Islet of Langerhans (tissue), 1 donor: ENCODE results near the gene LASP1NB.

ENCODE experiments used
- FAIRE-seq: peaks from one replicate; lab custom pipeline; 2011; peaks lifted over from hg19 to GRCh38; lab: Jason Lieb, UNC

Gene LASP1NB

DNA sequence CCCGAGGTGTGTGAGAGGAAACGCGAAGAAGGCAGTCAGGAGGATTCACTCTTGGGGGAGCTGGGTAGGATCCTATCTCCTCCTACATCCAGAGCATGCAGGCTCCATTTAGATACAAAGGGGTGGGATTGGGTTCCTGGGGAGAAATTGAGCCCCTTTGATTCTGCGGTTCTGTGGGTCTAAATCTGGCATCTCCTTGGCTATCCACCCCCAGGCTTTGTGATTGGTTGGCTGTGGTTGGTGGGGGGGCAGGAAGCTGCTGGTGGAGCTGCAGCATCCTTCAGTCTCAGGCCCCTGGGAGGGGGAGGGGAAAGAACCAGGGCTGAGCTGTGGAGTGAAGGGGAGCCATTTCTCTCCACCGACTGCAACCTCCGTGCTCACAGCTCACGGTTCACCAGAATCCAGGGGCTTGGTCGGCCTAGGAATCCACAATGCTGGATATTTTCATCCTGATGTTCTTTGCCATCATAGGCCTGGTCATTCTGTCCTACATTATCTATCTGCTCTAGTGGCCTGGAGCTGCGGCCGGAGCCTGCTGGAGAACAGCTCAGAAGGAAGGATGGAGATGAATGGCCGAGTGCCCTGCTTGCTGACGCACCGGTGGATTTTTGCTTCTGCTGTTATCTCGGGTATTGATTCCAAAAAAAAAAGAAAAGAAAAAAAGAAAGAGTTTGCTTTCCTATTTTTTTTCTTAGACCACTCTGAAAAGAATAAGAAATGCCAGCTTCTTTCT is at the start of gene LASP1NB:
LASP1NB (plus strand) TSS at position 352 of the 733 bp plus-strand sequence.
- FAIRE-seq, result no peak

DNA sequence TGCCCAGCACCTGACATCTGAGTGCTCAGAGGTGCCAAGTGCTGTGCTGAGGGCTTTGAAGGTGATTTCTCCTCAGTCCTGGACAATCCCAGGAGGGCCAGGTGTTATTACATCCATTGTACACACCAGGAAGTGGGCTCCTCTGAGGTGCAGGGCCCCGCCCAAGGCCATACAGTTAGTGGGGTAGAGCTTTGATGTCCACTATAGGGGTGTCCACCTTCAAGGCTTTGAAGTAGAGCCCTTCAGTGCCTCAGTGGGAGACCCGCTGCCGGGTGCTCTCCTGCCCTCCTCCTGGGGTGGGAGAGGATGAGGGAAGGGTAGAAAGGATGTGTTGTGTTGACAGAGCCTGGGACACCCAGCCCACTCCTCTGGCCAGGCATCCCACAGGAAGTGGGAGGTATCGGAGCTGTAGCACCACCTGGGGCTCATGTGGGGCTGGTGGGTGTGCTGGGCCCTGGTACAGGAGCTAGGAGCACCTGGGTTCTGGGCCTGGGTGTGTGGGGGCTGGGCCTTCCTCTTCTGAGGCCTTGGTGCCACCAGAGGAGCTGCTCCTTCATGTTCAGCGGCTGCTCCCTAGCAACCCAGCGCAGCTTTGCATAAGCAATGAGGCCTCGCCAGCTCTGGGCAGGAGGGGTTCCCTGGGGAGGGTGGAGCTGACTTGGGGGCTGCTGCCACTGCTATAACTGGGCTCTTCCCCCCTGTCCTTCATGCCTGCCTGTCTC is 48.1 kb upstream of the LASP1NB start:
- no peak for FAIRE-seq

DNA sequence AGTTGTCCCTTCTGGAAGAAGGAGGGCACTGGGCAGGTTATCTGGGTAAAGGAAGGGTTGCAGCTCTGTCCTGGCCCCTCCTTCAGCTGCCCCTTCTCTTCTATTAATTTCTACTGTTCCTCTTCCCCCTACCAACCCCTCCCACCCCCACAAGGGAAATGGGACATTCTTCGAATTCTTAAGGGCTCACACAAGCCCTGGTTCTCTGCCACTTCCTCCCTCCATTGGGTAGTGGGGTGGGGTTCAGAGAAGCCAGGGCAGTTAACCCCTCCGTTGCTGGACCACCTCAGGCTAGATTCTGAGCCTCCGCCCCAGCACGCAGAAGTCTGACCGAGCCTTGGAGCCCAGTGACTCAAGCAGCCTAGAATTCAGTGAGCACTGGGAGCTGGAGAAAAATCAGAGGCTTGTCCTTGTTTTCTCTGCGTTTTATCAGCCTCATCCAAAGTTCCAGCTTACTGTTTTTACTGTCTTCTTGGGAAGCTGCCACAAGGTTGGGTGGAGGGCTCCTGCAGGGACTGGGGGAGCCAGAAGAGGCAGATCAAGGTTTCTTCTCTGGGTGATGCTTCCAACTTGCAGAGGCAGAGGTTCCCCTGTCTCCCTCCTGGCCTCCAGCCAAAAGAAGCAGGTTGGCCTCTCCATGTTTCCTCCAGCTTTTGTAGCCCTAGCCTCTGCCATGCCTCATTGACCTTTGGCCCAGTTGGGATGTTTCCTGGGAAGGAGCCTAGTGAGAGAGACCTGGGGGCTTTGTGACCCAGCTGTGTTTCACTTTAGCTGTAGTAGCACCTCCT is 45.3 kb upstream of the LASP1NB start:
- no peak for FAIRE-seq

DNA sequence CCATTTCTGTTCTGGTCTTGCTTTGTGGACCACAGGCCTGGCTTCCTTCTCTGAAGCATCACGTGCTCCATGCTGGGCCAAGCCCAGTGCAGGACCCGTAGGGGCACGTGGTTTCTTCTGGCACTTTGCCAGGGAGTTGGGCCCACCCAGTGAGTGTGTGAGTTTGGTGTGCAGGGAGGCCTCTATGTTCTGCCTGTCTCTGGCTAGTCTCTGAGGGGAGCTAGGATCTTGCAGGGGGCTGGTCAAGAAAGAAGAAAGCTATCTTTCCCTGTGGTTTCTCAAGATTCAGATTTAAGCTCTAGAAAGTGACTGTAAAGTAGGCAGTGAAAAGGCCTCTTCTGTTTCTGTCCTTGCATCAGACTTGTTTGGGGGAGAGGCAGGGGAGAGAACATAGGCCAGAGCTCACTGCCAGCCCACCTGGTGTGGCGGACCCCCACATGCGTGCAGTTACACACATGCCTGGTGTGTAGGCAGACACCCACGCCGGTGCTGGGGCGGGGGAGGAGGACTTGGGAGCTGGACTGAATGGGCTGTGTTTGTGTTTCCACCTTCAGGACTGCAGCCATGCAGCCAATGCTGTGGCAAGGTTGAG is 43.7 kb upstream of the LASP1NB start:
- FAIRE-seq, result no peak

DNA sequence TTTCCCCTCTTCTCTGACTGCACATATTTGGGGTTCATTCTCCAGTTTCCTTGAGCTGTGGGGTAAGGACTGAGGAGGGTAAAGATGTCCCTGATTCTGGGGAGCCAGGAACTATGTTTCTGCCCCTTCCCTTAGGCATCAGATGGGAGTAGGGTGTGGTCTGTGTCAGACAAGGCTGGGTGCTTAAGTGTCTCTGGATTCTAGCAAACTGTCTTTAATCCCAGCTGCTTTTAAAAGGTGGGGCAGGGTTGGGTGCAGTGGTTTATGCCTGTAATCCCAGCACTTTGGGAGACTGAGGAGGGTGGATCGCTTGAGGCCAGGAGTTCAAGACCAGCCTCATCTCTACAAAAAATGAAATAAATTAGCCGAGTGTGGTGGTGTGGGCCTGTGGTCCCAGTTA is 42.5 kb upstream of the LASP1NB start:
- no peak for FAIRE-seq

DNA sequence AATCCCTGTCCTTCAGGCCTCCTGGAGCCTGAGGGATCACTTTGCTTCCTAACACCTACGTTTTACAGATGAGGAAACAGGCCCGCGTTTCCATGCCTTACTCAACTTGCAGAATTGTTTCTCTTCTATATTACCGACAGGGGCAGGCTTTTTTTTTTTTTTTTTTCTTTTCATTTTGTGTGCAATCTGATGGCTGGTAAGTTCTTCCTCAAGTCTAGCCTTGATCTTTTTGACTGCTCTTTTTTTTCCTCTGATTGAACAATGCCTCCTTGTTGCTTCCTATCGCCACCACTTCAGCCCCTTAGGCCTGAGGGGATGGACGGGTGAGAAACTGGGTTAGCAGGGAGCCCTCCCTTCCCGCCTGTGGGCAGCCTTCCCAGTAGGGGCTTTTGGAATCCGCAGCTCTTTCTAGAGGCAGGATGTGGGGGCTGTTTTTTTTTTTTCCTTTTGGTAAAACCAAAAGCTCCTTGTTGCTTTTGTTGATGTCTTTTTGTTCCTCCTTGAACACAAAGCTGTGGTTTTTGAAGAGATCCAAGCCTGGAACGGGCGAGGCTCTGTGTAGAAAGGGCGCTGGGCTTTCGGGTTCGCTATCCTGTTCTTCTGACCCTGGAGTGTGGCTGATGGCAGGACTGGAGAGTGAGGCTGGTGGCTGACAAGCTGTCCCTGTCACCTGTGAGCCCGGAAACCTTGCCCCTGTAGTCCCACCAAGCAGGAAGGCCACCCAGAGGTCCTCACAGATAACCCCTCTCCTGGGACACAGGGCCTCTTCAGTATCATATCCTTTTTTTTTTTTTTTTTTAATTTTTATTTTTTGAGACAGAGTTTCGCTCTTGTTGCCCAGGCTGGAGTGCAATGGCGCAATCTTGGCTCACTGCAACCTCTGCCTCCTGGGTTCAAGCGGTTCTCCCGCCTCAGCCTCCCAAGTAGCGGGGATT is 41.6 kb upstream of the LASP1NB start:
- no peak for FAIRE-seq

DNA sequence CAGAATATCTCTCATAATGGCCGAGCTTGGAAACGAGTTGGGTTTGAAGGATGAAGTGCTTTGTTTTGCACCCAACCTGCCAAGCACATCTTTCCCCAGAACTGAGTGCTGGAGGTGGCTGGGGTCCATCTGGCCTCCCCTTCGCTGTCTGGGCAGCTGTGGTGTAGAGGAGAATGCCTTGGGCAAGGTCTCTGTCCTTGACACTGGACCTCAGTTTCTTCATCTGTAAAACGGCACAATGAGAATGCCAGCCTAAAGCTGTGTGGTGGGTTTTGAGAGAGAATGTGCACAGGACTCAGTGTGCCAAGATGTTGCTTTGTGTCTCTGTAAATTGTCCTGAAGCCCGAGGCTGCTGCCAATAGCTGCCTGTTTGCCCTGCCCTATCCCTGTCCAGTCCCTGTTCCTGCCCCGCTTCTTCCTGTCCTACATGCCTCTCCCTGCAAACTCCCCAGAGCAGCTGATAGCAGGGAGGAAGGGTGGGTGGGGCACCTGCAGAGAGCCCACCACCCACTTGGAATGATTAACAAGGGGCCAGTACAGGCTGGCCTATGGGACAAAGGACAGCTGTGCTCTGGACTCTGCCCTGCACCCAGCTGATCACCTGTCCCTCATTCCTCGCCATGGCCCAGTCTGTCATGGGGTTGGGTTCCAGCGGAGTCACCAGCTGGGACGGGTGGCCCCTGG is 40.2 kb upstream of the LASP1NB start:
- FAIRE-seq, result no peak

DNA sequence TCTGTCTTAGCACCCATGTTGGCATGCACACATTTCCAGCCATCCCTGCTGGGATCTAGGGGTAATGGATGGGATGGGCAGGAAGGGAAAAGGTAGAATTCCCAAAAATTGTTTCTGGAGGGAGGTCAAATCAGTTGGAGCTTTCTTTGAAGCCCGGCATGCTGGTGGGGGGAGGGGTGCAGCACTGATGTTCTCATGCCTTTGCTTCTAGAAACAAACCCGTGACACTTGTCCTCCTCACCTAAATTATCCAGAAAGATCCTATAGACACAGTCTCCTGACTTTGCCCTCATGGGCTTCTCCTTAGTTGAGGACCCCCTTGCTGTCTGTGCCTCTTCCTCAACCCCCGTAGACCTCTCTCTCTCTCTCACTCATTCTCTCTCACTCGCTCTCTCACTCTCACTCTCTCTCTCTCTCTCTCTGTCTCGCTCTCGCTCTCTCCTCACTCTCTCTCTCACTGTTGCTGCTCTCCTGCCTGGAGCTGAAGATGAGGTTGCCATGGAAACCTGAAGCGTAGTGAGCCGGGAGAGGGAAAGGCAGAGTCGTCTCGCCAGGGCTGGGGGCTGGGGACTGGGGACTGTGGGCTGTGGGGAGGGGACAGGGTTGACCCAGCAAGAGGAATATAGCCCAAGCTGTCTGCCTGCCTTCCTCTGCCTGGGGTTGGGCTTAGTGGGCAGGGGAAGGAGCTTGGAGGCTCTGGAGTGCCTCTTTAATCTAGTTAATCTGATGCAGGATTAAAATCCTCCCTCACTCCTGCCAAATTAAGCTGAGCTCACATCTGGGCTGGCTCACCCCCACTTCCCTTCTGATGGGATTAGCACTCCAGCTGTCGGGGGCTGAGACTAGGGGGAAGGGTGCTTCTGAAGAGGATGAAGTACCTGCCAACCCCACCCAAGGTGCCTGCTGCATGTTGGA is 39.4 kb upstream of the LASP1NB start:
- FAIRE-seq, result no peak

DNA sequence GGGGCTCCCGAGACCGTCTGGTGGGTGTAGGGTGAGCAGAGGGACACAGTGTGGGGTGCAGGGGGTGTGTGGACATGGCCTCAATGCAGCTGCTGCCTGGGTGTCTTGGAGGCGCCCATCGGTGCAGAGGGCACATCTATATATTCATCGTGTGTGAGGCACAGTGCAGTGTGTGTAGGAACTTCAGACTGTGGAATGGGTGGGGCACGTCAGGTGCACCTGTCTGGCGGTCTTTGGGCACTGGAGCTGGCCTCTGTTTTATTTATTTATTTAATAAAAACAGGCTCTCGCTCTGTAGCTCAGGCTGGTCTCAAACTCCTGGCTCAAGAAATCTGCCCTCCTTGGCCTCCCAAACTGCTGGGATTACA is 38.8 kb upstream of the LASP1NB start:
- FAIRE-seq, result no peak

DNA sequence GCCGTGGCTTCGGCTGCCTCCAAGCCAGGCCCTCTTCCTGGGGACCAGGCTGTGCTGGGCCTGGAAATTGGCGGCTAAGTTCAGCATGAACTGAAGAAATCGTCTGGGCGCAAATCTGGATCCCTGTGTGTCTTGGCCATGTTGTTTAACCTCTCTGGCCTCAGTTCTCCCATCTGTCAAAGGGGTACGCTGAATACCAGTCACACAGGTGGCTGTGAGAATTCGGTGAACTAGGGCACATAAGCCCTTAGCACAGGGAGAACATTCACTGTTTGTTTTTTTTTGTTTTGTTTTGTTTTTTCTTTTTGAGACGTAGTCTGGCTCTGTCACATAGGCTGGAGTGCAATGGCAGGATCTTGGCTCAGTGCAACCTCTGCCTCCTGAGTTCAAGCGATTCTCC is 36.6 kb upstream of the LASP1NB start:
- FAIRE-seq, result no peak

DNA sequence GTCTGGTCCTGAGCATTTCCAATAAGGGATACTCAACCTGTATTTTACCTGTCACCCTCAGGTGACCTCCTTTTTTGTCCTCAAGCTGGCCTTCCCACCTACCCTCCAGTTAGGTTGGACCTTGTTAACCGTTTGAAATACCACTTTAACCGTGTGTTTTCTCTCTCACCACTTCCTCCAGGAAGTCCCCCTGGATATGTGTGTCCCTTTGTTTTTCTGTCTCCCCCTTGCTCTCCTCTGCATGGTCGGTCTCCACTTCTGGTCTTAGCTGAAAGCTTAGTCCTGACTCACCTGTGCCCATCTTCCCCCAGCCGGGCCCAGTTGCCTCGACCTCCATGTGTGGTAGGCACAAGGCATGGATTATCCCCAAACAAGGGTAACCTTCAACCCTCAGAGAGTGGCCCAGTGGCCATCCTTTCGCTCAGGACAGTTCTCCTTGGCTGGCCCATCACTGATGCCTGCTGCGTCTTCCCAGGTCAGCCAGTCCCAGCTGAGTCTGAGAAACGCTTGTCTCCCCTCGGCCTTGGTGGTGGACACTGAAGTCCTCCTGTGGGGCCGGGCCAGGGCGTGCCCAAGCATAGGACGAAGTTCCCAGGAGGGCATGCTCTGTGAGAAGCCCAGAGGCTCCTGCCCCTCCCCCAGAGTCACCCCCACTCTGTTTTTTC is 35.5 kb upstream of the LASP1NB start:
- FAIRE-seq, result no peak

DNA sequence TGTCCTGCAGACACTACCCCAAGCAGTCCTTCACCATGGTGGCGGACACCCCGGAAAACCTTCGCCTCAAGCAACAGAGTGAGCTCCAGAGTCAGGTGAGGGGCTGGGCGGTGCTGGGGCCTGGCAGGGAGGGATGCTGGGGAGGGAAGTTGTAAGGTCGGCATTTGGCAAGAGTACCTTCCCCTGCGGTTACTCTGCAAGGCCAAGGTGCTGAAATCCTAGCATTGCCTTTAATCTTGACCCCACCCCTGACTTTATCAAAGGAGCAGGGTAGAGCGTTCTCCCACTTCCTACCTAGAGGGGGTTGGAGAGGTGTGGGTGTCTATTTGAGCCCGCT is 35.0 kb upstream of the LASP1NB start:
- FAIRE-seq, result no peak

DNA sequence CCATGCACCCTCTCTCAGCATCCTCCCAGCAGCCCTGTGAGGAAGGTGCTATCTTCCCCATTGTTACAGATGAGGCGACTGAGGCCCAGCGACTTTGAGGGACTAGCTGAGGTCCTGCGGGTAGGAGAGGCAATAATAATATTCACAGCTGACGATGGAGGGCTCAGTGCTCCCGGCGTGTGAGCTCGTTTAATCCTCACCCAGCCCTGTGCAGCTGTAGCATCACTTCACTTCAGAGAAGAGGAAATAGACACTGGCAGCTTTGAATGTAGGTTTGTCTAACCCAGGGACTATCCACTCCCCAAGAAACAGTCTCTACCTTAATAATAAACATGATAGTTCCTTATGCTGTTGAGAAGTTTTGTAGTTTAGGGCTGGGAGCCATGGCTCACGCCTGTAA is 34.0 kb upstream of the LASP1NB start:
- FAIRE-seq, result no peak

DNA sequence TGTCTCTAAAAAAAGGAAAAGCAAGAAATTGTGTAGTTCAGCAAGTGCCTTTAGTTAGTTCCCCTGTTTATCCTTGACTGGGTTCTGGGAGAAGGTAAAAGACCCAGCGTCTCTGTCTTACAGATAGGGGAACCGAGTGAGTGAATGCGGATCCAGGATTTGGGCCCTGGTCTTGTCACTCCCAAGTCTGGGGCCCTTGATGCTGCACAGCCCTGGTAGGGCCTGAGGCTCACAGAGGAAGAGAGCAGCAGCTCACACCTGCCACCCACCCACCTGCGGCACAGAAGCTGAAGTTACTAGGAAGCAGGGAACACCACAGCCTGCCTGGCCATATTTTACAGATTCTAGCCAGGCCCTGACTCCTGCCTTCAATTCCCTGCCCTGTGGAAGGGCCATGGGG is 33.3 kb upstream of the LASP1NB start:
- FAIRE-seq, result no peak

DNA sequence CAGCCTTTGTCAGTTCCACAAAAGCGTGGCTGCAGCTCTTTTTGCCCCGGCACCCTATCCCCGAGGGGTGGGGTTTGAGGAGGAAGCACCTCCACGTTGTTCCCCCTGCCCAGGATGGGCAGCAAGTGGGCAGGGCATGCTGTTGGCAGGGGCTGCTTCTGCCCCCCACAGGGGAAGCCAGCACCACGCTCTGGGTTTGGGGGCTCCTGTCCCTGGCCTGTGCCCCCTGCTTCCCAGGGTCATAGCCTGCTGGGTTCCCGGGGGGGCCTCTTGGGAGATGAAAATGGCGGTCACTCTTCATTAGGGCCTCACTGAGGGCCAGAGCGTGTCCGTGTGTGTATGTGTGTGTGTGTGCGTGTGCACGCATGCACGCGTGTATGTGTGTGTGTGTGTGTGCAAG is 32.8 kb upstream of the LASP1NB start:
- FAIRE-seq, result no peak

DNA sequence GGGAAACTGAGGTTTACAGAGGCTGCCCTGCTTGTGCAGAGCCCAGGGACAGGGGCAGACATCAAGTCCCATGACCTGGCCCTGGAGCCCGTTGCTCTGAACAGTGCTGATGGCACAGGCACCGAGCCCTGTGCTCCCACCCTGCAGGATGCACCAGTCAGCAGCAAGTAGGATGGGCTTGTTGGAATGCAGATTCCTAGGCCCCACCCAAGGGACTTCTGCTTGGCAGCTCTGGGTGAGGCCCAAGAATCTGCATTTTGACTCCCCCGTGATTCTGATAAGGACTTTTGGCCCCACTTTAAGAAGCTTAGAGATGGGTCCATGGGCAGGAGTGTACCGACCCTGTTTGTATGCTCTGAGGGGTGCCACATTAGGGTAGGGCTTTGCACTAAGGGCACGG is 32.3 kb upstream of the LASP1NB start:
- FAIRE-seq, result no peak

DNA sequence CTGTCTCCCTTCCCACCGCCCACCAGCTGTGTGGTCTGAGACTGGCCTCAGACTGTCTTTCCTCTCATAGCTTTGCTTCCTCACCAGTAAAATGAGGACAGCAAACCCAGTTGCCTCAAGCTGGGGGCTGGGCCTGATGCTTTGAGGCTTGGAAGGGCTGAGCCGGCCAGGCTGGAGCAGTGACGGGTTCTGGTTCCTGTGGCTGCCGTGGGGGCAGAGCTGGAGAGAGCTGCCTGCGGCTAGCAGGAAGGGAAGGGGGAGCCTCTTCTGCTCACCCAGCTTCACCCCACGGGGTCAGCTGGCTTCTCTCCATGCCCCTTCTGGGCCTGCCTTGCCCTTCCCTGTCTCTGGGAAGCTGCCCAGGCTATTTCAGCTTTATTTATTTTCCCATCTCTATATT is 31.8 kb upstream of the LASP1NB start:
- FAIRE-seq, result no peak

DNA sequence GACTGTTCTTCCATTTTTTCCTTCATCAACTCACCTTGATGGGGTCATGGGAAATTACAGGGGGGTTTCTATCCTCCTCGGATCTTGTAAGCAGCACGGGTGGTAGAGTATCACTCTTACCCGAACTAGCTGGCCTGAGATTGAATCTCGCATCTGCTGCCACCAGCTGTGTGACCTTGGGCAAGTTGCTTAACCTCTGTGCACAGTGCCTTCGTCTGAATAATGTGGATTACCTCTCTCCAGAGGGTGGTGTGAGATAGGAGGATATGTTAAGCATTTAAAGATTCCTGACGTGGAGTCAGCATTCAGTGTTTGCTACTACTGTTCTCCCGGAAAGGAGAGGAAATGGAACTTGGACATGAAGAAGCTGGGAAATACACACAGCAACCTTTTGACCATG is 31.1 kb upstream of the LASP1NB start:
- no peak for FAIRE-seq

DNA sequence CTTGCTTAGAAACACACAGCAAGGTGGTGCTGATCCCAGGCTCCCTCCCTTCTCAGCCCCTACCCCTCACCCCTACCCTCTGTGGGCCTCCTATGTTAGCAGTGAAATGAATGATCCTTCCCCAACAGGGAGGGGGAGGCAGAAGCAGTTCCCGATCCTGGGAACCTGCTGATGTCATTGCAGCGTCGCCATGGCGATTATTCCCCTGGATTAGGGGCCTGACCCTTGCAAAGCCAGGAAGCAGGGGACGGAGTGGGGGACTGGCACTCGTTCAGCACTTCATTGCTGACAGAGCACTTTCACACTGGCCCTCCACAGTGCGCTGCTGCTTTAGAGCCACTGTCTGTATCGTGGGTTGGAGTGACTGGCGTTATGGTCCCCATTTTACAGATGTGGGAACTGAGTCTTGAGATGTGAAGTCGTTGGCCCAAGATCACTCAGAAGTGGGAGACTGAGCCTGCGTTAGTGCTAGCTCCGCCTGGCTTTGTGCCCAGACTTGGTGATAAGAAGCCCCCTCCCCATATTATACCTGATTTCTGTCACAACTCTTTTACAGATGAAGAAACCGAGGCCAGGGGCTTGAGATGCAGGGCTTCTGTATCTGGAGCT is 29.0 kb upstream of the LASP1NB start:
- no peak for FAIRE-seq
